Osteocyte (in vitro differentiated cells): ENCODE measurements around the gene TMEM185B. TPM values are rescaled to one million over a fixed set of nuclear protein-coding genes. Genes with fewer than 3 reads are reported as not detected.

Experiments
- DNase-seq: peaks from one replicate; pipeline ENCODE4 v3.0.0; 2021; ENCODE audit warnings: mixed read lengths; ENCODE audit not compliant: unreplicated experiment; ENCODE audit errors: extremely low spot score
- H3K27ac Mint-ChIP-seq: one replicate; pipeline ENCODE4 v1.8.0; 2021; ENCODE audit warnings: mild to moderate bottlenecking, mixed read lengths; ENCODE audit not compliant: unreplicated experiment
- H3K27me3 Mint-ChIP-seq: one replicate; pipeline ENCODE4 v1.8.0; 2021; ENCODE audit warnings: mixed read lengths; ENCODE audit not compliant: unreplicated experiment
- H3K36me3 Mint-ChIP-seq: one replicate; pipeline ENCODE4 v1.8.0; 2021; ENCODE audit warnings: mixed read lengths; ENCODE audit not compliant: unreplicated experiment
- H3K4me1 Mint-ChIP-seq: one replicate; pipeline ENCODE4 v1.8.0; 2021; ENCODE audit warnings: mixed read lengths; ENCODE audit not compliant: unreplicated experiment
- H3K4me3 Mint-ChIP-seq: one replicate; pipeline ENCODE4 v1.8.0; 2021; ENCODE audit warnings: mild to moderate bottlenecking, moderate library complexity, mixed read lengths; ENCODE audit not compliant: unreplicated experiment
- H3K9me3 Mint-ChIP-seq: one replicate; pipeline ENCODE4 v1.8.0; 2021; ENCODE audit warnings: mixed read lengths; ENCODE audit not compliant: unreplicated experiment
- total RNA-seq: library from RNA; stranded (reverse); gene quantifications from 2 replicates; pipeline ENCODE4 v1.2.1, GENCODE V29; 2021
- TF ChIP-seq, protein P1 (sequence below): fragments of 200-600 bp; sonication (generic); IDR thresholded peaks from 2 replicates; pipeline ENCODE4 v1.5.0; 2021; ENCODE audit warnings: antibody characterized with exemption, mild to moderate bottlenecking, moderate library complexity

TMEM185B gene
- total RNA-seq, 1 donor from 2014 or later, result 35.9 TPM

DNA sequence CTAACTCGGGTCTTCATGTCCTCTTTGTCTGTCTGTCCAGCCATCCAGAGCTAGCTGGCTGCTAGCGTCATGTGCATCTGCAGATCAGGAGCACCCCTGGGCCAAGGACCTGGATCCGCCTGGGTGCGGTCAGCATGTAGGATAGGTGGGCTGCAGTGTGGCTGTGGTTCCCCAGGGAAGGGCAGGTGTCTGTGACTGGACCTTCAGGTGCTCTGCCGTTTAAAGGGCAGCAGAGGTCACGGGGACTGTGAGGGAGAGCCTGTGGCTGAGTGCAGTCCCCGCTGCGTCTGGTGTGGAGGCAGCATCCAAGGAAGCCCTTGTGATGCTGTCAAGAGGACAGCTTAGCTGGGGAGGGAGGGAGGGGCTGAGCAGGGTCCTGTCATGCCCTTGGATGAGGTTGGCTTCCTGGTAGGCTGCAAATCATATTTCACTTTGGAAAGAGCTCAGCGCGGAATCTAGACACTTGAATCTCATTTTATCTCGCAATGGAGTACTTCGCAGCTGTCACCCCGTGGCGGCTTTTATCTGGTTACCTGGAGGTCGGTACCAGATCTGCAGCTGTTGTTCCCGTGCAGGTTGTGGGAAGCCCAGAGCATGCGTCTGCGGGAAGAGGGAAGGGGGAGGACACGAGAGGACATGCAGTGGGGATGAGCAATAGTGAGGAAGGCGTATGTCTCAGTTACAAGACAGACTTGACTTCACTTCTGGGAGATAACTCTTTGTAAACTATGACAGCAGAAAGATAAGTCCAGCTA, 23.5 kb upstream of the TMEM185B start:
- Mint-ChIP-seq H3K27ac (no peak overlapping the region), H3K36me3 (no peaks in the 10 kb centered on the region), H3K4me1 (peaks cover 4% of the 10 kb centered on the region), H3K9me3 (no peaks in the 10 kb centered on the region), H3K4me3 (no peak overlapping the region), H3K27me3 (peaks cover 24% of the 10 kb centered on the region)
- DNase-seq, result no peak
- TF ChIP-seq, protein P1, sequence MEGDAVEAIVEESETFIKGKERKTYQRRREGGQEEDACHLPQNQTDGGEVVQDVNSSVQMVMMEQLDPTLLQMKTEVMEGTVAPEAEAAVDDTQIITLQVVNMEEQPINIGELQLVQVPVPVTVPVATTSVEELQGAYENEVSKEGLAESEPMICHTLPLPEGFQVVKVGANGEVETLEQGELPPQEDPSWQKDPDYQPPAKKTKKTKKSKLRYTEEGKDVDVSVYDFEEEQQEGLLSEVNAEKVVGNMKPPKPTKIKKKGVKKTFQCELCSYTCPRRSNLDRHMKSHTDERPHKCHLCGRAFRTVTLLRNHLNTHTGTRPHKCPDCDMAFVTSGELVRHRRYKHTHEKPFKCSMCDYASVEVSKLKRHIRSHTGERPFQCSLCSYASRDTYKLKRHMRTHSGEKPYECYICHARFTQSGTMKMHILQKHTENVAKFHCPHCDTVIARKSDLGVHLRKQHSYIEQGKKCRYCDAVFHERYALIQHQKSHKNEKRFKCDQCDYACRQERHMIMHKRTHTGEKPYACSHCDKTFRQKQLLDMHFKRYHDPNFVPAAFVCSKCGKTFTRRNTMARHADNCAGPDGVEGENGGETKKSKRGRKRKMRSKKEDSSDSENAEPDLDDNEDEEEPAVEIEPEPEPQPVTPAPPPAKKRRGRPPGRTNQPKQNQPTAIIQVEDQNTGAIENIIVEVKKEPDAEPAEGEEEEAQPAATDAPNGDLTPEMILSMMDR, result no peak

DNA sequence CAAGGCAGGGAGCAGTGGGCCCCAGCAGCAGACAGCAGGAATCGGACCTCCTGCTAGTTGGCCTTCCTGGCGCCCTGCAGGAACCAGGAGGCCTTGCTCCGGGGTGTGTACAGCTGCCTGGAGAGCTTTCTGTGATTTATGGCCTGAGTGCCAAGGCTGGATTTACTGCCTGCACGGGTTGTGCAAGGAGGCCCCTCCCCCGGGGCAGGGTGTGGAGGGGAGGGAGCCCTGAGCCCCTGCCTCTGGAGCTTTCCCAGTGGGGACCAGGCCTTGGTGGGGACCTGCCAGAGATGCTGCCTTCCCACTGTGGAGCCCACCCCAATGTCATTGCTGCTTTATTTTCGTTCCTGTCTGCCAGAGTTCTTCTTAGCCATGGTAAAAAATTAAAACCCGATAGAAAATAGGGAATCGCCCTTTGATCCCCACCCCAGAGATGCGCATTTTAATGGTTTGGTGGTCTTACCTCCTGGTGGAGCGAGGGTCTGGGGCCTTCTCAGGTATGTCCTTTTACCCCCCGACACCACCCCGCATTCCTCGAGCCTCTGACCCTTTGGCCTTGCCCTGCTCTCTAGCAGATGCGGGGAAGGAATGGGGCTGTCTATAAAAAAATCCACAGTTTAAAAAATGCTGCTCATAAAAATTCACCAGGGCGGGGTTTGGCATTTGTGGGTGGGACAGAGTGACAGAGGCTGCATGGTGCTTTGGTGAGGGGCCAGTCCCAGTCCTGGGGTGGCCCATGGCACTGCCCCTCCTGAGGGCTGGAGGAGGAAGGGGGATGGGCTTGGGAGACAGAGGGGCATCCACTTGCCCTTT, 22.5 kb upstream of the TMEM185B start:
- Mint-ChIP-seq H3K36me3 (no peaks in the 10 kb centered on the region), H3K9me3 (no peaks in the 10 kb centered on the region), H3K4me3 (no peak overlapping the region), H3K4me1 (peaks cover 4% of the 10 kb centered on the region), H3K27me3 (peaks cover 24% of the 10 kb centered on the region), H3K27ac (no peak overlapping the region)
- TF ChIP-seq, protein P1, result no peak
- no peak for DNase-seq

DNA sequence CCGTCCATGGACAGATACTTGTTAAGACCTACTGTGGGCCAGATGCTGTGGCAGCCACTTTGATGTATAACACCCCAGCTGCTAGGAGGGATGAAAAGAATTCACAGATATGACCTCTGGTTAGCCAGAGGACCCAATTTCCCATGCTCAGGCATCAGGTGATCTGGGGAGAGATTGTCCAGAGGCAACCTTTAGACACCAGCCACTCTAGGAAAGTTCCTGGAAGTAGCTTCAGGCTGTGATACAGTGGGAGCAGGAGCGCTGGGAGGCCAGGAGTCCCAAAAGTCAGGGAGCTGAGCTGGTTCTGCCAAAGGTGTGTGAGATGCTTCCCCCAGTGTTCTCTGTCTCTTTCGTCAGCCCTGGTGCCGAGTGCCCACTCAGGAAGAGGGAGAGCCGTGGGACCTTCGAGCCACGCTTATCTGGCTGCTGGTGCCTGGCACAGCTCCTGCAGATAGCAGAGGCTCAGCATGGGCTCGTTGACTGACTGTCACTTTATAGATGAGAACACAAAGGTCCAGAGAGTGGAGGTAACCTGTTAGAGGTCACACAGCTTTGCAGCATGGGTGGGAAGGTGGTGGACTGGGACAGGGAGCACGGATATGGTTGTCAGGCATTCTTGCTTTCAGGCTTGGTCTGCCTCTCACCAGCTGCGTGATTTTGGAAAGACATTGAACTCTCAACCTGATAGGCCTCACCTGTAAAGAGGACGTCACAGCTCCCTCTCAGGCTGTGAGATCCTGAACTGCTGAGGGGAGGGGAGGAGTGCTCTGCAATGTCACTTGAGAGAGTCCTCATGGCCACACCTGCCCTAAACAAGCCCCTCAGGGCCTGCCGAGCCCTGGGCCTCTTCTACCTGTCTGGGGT, 21.7 kb upstream of the TMEM185B start:
- no peak overlapping the region for H3K27ac Mint-ChIP-seq
- no peaks in the 10 kb centered on the region for H3K36me3 Mint-ChIP-seq
- TF ChIP-seq, protein P1, result no peak
- peaks cover 4% of the 10 kb centered on the region for H3K4me1 Mint-ChIP-seq
- no peak overlapping the region for H3K4me3 Mint-ChIP-seq
- H3K9me3 Mint-ChIP-seq, result no peaks in the 10 kb centered on the region
- no peak for DNase-seq
- peaks cover 17% of the 10 kb centered on the region for H3K27me3 Mint-ChIP-seq

DNA sequence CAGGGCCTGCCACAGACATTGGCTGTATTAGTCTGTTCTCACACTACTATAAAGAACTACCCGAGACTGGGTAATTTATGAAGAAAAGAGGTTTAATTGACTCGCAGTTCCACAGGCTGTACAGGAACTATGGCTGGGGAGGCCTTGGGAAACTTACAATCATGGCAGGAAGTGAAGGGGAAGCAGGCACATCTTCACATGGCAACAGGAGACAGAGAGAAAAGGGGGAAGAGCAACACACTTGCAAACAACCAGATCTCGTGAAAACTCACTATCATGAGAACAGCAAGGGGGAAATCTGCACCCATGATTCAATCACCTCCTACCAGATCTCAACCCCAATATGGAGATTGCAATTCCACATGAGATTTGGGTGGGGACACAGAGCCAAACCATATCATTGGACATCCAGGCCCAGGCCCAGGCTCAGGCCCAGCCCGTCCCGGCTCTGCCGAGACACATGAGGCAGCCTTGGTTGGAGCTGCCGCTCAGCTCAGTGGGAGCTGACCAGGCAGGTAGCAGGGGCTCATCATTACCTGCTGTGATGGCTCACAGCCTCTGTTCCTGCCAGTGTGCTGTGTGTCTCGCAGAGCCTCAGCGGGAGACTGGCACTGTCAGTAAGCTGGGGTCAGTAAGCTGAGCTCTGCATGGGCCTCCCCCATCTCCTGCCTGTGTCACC, 20.8 kb upstream of the TMEM185B start:
- Mint-ChIP-seq H3K27me3 (peaks cover 12% of the 10 kb centered on the region), H3K4me1 (peaks cover 13% of the 10 kb centered on the region), H3K36me3 (no peaks in the 10 kb centered on the region), H3K27ac (no peak overlapping the region), H3K4me3 (no peak overlapping the region), H3K9me3 (no peaks in the 10 kb centered on the region)
- TF ChIP-seq, protein P1, result no peak
- DNase-seq, result no peak
